ENCODE data around the gene GRB10. TPM values are rescaled to one million over a fixed set of nuclear protein-coding genes. Genes with fewer than 3 reads are reported as not detected.
A peak's percentile ranks its signal among the peaks of the same experiment; 100 is the strongest.

Gene GRB10
- total RNA-seq, 1 donor from 2014 or later, result 32.3 TPM

DNA sequence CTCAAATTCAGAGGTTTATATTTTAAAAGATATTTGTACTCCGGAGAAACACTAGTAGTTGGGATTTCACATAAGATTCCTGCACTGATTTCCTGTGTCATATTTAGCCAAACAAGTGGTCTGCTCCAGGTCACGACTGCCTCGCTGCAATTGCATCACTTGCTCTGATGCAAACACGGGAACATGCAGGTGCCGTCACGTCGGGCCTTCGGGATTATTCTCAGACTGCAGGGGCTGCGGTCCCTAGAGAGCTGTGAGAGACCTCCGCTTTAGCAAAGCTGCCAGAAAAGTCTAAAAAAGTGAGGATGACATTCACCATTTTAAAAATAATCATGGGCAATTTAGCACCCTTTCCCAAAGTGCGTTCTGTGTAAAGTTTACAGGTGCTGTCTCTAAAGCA lies 124.0 kb downstream of the GRB10 start:
- no peak for DNase-seq (ENCODE audit: low read depth)

GRCh38 chr7:50657912-50658311 lies 124.8 kb downstream of the GRB10 start:
- DNase-seq (ENCODE audit: low read depth), result no peak

DNA sequence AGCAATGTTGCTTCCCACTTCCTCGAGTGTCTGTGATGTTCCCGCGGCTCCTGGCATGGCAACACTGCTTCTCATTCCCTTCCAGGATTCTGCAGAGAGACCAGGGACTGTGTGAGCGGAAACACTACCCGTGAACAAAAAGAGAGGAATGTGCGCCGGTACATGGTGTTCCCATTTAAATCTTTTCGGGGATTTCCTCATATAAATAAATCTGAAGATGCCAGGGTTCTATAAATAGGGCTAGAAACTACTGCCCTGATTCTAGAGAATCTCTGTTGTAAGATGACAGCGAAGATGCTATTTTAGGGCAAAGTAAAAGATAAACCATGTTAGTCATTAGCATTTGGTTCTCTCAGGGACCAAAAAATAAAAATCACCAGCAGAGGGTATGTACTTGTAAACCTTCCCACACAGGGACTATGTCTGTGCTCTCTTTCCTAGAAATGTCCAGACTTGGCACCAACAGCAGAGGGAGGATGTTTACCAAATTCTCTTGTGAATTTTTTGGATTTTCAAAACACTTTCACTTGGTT lies 125.3 kb downstream of the GRB10 start:
- DNase-seq (ENCODE audit: low read depth), result peak; percentile 56

DNA sequence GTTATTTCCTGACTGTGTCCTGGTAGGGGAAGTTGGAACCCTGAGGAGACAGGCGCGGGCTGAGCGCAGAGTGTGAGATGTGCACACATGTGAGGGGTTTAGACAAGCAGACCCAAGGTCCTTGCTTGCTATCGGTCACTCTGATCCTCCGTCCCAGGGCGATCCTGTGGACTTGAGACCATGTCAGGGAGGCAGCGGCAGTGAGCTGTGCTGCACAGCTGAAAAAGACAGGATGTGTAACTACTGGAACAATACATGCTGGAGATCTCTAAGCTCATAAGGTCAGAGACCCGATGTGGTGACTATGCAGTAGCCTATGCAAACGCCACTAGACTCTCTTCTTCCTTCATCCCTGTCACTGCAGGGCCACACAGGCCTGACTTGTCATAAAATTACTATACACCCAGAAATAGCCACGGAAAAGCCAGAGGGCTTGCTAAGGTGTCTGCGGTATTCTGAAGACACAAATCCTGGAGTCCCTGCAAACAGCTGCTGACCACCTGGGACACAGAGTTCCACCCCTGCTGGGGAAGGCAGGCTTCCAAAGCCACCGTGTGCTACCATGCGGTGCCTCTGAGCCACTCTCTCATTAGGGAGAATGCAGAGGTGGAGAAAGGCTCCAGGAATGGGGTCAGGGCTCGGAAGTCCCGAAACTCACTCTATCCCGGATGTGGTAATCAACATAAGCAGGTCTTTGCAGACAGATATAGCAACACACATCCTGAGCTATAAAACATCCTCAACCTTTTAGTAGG lies 126.4 kb downstream of the GRB10 start:
- peak; percentile 52 for DNase-seq (ENCODE audit: low read depth)

DNA sequence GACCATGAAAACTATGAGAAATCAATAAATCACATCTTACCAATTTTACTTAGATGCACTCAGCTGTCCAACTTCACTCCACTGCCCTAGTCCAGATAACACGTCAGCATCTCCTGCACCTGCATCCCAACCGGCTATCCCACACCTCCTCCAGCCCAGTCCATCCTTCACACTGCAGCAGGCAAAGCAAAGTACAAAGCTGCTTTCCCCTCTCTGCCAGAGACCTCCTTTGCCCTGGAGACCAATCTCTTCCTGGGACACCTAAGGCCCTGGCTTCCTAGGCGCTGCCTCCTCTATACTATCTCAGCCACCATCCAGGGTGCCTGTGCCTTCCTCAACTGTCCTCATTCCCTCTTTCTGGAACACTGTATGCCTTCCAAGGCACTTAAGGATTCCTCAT lies 127.2 kb downstream of the GRB10 start:
- DNase-seq (ENCODE audit: low read depth), result no peak

- no peak for DNase-seq (ENCODE audit: low read depth)
Observed at GRCh38 chr7:50655020-50655419, 127.7 kb downstream of the GRB10 start.

- no peak for DNase-seq (ENCODE audit: low read depth)
Observed at GRCh38 chr7:50653981-50654425, 128.7 kb downstream of the GRB10 start.

GRCh38 chr7:50653126-50653864 lies 129.4 kb downstream of the GRB10 start:
- DNase-seq (ENCODE audit: low read depth), result no peak

DNA sequence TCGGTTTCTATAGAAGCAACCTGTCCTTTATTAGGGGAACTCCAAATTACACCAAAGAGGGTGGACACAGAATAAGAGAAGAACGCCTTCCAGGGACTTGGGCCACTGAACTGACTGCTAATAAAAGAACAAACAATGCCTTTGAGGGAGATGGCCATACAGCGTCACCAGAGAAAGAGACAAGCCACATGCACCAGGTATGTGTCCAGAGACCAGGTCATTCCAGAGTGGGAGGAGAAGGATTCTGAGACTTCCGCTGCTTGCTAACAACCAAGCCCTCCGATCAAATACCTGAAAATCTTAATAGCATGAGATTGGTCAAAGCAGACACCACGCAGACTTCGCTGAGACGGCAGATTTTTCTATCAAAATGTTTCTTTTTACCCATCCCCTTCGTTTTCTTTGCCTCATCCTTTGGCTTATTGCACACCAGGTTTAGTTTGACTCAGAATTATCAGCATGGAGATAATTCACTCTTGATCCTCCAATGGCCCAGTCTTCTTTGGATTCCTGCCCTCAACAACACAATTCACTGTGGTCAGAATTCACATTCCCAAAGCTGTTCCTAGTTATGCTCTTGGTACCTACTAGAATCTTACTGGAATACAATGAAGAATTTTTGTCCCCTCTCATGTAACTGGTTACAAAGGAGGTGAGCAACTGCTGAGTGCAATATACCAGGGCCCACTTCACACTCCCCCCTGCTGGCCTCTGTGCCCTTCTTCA lies 130.1 kb downstream of the GRB10 start:
- DNase-seq (ENCODE audit: low read depth), result no peak

DNA sequence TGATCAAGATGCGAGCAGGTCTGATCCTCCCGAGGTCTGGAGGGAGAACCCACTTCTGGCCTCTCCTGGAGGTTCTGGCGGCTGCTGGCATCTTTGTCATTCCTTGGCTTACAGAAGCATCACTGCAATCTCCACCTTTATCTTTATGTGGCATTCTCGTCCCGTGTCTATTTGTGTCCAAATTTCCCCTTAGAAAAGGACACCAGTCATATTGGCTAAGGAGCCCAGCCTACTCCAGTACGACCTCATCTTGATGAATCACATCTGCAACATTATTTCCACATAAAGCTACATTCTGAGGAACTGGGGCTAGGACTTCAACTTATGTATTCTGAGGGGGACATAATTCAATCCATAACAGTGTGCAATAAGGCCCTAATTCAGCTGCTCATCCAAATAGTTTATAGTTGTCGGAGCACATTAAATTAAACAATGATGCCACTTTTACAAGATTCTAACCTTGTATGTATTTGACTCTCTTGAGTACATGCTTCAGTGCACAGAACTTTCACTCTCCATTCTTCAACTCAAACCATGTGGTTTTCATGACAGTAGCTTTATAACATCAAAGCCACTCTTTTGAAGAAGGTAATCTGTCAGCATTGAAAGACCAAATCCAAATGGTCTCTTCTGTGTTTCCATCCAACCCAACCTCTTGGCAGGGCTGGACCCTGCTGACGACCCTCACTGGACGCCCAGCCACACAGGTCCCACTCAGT lies 131.3 kb downstream of the GRB10 start:
- no peak for DNase-seq (ENCODE audit: low read depth)

DNA sequence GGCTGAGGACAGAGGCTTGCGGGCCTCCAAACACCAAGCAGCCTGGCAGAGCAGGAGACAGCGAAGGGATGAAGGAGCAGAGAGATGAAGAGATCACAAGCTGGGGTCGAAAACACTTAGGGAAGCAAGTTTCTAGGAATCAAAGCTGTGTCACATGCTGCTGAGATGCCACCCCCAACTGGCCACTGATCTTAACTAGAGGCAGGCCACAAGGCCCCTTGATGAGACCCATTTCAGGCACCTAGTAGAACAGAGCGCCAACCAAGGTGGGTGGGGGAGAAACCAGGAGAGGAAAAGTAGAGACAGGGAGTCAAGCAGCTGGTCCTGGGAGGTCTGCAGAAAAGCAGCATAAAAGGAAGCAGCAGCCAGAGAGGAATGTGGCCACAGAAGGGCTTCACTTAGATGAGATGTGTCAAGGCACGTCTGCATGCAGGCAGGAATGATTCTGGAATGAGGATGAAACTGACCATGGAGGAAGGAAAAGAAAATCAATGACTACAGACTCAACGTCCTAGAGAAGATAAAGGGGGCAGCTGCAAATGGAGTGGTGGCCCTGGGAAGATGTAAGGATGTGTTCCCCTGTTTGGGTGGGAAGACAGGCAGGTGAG lies 132.5 kb downstream of the GRB10 start:
- DNase-seq (ENCODE audit: low read depth), result no peak

DNA sequence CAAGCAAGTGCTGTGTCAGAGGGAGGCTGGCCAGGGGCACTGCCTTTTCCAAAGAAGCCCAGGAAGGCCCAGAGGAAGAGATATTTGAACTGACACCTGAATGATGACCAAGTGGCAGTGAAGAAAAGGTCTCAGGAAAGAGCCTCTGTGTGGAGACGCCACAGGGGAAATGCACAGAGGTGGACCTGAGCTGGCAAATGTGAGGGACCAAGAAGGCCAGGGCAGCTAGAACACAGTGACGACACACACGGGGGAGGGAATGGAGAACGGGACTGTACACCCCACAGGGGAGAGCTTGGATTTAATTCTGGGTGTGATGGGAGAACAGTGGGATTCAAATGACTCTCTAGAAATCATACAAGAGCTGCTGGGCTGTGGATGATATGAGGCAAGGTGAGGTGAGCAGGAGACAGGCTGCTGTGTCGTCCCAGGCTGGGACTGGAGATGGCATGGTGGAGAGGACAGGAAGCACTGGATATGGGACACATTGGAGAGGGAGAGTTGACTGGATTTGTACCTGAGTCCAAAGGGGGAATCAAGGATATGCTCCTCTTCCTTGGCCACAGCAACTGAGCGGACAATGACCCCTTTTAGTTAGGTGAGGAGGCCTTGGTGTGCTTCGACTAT lies 133.3 kb downstream of the GRB10 start:
- no peak for DNase-seq (ENCODE audit: low read depth)

DNA sequence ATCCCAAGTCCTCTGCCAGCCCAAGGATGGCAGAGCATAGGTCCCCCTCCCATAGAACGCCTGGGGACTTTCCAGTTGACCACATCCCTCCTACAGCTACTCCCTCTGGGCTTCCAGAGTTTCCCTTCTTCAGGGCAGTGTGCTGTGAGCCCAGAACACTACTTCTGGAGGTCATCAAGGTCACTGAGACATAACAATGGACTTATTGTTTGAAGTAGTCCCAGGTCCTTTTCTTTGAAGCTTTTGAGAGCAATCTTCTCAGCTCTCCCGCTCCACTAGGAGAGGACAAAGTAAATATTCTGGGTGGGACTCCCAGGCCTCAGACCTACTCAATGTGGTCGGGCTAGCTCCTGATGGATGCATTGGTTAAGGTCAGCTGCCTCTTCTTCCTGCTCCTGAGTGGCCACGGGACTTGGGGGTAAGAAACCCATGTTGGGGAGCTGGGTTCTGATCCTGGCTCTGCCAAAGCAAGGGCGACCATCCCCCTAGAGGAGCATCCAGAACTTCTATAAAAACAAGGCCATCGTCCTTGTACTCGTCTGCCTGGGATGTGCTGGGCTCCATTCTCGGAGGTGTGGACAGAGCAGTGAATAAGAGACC lies 134.0 kb downstream of the GRB10 start:
- no peak for DNase-seq (ENCODE audit: low read depth)

GRCh38 chr7:50648076-50648475 lies 134.6 kb downstream of the GRB10 start:
- no peak for DNase-seq (ENCODE audit: low read depth)

DNA sequence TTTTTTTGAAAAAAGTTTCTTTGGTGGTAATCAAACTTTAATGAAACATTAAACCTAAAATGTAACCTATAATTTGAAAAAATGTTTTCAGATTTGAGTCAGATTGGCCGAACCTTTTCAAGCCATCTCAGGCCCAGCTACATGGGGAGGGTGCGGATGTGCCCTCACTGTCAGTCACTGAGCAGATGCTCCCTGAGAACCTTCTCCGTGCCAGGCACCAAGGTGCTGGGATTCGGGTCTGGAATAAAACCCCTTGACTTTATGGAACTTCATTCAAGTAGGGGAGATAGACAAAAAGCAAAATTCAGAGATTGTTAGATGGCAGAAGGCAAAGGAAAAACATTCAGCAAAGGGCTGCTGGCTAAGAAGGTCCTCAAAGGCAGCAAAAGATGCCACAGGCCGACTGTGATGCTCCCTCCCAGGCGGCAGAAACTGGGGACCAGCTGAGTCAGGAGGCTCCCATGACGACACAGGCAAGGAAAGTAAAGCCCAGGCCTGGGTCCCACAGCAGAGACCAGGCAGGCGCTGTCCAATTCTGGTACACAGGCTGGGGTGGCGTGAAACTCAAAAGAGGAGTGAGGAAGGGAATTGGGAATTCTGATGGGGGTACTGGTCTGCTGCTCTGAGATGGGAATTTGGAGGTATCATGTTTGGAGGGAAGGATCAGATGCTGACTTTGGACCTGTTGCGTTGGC lies 135.3 kb downstream of the GRB10 start:
- DNase-seq (ENCODE audit: low read depth), result no peak

GRCh38 chr7:50646069-50646468 lies 136.6 kb downstream of the GRB10 start:
- no peak for DNase-seq (ENCODE audit: low read depth)

DNA sequence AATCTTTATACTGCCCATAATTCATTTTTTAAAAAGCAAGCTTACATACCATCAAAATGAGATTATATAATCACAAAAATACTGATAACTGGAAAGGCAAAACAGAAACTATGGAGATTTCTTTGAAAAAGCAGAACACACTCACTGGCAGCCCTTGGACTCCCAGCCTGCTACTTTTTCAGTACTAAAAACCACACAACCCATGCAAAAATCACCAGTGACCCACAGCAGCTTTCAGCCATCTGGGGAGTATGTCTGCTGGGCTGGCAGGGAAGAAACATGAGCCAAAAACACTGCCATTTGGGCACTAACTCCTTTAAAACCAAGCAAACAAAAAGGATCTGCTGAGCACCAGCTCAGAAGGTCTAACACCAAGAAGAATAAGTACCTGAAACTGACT lies 137.5 kb downstream of the GRB10 start:
- DNase-seq (ENCODE audit: low read depth), result no peak

- no peak for DNase-seq (ENCODE audit: low read depth)
Observed at GRCh38 chr7:50644586-50644985, 138.1 kb downstream of the GRB10 start.

GRCh38 chr7:50644114-50644513 lies 138.6 kb downstream of the GRB10 start:
- DNase-seq (ENCODE audit: low read depth), result no peak
